NOMO-1 (cell line): ENCODE data around the gene ARHGAP26.
"Not testable (repeated sequence)": the region's sequence is repeated elsewhere in the genome, so short reads cannot be mapped to it uniquely, and the experiment has no call there.

ENCODE experiments used
- DNase-seq, 2 experiments: peaks; one replicate each; lab custom pipeline; 2025; ENCODE audit not compliant: unreplicated experiment in 2 of 2; lab: John Stamatoyannopoulos, UW

Gene ARHGAP26

GRCh38 chr5:142922223-142922952 is 152.2 kb downstream of the ARHGAP26 start:
- peak in 1 of 2 experiments; percentile 52 for DNase-seq

GRCh38 chr5:142924135-142924883 is 154.1 kb downstream of the ARHGAP26 start:
- DNase-seq: peak; percentile 47 to 81

- no peak for DNase-seq
Measured at GRCh38 chr5:142925795-142926194, 155.6 kb downstream of the ARHGAP26 start.

DNA sequence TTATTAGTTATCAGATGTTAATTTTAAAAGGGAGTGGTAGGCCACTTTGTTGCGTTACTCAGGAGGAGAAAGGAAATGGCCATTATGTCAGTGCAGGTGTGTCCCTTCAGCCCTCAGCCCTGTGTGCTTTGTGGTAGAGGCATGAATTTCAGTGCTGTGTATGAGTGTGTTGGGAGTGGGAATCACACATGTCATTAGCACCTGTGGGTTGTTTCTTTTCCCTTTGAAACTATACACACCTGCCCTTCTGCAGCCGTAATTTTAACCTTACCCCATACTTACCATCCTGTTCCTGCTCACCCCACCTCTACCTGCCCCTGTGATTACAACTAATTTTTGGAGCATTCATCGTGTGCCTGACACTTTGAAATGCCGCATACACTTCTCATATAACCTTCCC is 156.4 kb downstream of the ARHGAP26 start:
- no peak for DNase-seq

DNA sequence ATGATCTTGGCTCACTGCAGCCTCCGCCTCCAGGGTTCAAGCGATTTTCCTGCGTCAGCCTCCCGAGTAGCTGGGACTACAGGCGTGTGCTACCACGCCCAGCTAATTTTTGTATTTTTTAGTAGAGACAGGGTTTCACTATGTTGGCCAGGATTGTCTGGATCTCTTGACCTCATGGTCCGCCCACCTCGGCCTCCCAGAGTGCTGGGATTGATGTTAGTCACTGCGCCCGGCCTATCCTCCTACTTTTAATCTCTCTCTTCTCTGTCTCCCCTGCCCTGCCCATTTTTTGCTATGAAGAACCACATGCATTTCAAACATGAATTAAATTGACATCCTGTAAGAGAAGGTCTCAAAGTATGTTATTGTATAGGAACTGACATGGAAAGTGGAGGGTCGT is 158.8 kb downstream of the ARHGAP26 start:
- not testable (repeated sequence) for DNase-seq

DNA sequence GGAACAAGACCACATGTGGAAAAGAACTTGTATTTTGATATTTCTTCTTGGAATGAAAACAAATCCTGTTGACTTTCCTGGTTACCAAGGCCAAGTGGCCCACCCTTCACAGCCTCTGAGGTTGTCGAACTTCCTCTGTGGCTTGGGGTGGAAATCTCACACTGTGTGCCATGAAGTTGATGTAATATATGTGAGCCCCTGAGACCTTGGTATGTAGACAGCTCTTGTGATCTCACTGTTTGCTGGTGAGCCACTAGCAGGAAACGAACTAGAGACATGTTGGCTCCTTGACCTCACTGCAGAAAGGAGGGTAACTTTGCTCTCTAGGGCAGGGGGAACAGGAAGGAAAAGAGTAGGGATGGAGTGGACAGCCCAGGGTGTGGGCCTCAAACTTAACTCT is 159.4 kb downstream of the ARHGAP26 start:
- no peak for DNase-seq

GRCh38 chr5:142930395-142931110 is 160.4 kb downstream of the ARHGAP26 start:
- no peak for DNase-seq

DNA sequence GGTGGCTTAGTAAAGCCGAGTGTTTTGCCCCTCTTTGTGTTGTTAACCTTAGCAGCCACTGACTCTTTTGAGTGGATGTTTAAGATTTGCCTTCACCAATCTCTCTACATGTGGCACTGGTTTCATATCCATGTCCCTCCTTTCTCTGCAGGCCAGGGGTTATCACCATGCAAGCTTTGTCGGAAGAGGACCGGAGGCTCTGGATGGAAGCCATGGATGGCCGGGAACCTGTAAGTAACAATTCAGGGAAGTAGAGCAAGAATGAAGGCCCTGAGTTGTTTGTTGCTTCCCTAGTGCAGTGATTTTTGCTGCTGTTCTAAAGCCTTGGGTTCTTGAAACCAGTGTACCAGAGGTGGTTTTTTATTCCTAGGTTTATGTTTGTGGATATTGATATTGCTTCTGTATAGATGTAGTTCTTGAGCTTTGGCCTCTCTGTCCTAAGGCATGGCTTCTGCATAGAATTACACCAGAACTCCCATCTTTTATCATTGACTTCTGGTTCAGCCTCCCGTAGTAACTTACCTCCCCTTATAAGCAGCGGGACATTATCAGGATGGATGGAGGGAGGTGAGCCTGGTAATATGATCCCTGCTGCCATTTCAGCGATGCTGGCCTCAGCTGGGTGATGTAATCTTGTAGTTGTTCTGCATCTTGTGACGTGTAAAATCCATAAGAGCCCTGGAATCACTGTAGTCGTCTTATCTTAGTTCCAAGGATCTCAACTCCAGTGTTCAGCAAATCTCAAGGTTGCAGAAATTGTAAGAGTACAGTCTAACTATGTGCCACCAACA is 161.9 kb downstream of the ARHGAP26 start:
- no peak for DNase-seq

DNA sequence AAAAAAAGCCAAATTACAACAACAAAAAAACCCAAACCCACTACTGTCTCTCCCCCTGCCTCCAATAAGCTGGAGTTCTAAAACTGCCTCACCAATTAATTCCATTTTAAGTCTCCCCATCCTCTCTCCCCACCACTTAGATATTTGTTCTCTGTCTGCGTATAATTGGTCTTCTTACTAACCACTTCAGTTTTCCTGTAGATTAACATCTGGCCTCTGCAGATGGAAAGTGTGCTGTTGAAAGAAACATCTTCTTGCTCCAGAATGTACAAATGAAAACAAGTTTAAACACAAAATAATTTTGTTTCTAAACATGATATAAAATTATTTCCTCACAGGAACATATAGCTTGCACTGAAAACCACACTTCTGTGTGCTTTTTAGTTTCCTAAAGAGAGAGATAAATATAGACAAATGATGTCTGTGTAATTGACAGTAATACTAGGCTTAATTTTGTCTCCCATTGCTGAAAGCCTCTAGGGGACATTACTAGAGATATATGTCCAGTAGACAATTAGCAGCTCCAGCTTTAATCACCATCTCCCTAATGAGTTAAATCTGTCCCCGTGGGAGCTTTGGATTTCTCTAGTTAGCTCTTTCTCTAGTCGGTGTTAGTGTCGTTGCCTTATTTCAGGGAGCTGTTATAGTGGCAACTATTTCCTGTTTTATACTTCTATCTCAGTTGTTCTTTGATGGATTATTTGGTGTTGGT is 164.0 kb downstream of the ARHGAP26 start:
- DNase-seq: no peak

GRCh38 chr5:142935014-142935413 is 164.8 kb downstream of the ARHGAP26 start:
- no peak for DNase-seq

- DNase-seq: no peak
Measured at GRCh38 chr5:142937374-142937773, 167.2 kb downstream of the ARHGAP26 start.

GRCh38 chr5:142938266-142938880 is 168.2 kb downstream of the ARHGAP26 start:
- DNase-seq: no peak

- DNase-seq: peak in 1 of 2 experiments; percentile 51
Measured at GRCh38 chr5:142939006-142939405, 168.8 kb downstream of the ARHGAP26 start.

DNA sequence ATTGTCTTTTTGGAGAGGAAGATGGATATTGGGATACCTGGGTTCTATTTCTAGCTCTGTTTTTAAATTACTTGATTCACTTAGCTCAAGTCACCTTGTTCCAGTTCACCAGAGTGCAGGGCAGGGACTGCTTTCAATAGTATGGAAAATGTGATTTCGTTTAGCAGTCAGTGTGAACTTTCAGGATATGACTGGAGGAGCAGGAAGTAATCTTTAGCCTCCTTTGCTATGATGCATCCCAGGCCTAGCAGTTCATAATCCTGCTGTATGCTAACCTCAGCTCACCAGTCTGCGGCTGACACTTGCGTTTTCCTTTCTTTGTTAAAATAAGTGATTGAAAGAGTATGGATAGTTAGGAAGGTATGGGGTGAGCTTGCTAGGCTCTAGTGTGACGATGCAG is 169.7 kb downstream of the ARHGAP26 start:
- DNase-seq: no peak

DNA sequence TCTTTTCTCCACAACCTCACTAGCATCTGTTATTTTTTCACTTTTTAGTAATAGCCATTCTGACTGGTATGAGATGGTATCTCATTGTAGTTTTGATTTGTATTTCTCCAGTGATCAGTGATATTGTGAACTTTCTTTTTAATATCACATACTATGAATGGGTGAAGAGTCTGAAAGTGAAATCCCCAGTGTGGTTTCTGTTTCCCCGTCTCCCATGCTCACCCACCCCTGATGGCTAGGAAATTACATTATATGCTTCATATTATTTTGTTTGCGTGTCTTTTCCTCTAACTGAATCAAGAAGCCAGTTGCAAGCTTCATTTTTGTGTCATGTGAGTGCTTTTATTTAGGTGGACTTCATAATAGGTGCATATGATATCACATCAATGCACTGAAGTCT is 171.1 kb downstream of the ARHGAP26 start:
- DNase-seq: no peak

DNA sequence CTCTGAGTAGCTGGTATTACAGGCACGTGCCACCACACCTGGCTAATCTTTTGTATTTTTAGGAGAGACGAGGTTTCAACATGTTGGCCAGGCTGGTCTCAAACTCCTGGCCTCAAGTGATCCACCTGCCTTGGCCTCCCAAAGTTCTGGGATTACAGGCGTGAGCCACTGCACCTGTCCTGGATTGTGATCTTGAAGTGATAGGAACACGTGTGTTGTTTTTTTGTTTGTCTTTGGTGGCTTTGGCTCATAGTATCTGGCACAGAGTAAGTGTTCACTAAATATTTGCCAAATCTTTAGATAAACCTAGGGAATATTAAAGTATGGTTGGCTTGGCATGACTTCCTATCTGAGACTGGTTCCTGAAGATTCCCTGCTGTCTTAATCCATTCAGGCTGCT is 172.7 kb downstream of the ARHGAP26 start:
- DNase-seq: no peak

DNA sequence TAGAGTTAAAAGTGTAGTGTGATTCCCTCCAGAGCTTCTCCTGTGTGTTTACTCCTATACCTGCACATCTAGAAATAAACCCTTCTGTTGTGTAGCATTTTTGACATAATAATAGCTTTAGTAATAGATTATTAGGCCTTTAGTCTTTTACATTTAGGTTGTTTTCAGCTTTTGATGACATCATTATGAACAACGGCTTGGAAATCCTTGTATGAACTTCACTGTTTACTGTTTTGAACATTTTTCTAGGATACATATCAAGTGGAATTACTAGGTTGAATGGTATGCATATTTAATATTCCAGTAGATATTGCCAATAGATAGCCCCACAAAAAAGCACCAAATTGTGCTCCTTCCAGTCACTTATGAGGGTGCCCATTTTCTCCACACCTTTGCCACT is 174.0 kb downstream of the ARHGAP26 start:
- no peak for DNase-seq

DNA sequence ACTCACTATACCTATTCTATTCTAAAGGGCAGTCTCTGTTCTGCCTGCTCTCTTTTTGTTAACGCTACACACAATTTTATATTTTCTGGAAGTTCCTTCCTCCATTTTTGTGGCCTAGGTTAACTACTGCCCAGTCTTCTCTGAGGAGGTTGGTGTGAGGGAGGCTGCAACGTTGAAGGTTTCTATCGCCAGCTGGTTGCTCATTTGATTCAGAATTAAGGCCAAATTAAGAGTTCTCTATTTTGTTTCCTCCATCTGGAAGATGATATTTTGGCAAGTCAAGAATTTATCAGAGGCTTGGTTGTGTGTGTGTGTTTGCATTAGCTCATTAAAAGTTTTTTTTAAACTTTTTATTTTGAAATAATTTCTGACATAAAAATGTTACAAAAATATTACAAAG is 175.1 kb downstream of the ARHGAP26 start:
- no peak for DNase-seq

DNA sequence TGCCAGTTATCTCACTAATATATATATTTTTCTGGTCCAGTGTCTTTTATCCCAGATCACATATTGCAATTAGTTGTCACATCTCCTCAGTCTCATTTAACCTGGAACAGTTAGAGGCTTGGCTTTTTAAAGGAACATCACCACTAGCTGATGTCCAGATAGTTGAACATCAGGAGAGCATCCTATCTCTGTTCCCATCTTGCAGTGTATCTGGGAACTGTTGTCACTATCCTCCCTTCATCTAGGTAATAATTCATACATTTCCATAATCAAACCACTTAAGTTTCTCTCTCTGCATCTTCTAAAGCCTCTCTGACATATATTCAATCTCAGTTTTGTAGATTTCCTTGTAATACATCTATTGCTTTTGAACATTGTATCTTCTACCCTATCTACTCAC is 175.7 kb downstream of the ARHGAP26 start:
- DNase-seq: no peak
